Inflammatory macrophage (primary cell): Measurements from ENCODE around the gene EXOC3L4.
A peak's percentile ranks its signal among the peaks of the same experiment; 100 is the strongest.

Experiments
- DNase-seq, 2 donors: peaks; one replicate each; pipeline ENCODE4 v3.0.0-alpha.2; 2020 to 2022

The EXOC3L4 gene

DNA sequence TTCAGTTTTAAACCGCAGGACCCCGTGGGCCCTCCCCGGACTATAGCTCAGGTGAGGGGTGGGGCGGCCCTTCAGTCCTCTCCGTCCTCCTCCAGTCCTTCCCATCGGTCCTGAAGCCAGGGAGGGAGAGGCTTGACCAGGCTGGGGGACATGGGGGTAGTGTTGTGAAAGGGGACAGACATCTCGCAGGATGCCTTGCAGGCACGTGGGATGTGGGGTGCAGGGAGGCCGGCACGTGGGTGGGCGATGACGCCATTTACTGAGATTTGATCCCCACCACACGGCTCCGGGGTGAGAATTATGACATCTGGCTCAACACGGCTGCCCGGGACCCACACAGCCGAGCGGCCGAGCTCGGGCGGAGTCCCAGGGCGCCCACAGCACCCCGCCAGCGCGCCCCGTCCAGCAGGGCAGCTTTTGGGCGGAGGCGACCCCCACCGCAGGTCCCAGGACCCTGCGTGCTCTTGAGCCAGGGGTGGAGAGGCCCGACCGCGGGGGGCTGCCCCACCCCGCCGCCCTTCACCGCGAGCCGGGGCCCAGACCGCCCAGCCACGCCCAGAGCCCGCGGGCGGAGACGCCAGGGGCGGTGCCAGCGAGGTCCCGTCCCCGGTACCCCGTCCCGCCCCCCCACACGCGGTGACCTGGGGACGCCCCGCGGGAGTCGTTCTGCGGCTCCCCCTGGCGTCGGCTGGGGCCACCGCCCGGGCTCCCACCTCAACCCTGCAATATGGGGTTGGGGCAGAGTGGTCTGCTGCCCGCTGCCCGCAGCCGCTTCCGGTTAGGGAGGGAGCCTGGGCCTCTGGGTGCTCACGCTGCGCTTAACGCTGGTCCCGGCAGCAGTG lies 3.3 kb upstream of the EXOC3L4 start:
- DNase-seq, result peak; percentile 49 to 71

DNA sequence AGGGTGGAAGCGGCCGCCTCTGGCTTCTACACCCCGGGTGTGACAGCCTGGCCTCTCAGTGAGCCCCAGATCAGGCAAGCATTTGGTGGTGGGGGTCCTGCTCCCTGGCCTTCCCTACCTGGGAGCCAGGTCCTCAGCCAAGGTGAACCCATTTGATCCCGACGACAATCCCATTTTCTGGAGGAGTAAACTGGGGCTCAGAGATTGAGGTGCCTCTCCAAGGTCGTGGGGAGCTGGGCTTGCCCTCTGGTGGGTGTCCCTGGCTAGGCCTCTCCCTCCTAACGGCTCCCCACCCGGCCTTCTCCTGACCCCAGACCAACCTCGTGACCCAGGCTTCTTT lies 2.7 kb upstream of the EXOC3L4 start:
- DNase-seq, result no peak

DNA sequence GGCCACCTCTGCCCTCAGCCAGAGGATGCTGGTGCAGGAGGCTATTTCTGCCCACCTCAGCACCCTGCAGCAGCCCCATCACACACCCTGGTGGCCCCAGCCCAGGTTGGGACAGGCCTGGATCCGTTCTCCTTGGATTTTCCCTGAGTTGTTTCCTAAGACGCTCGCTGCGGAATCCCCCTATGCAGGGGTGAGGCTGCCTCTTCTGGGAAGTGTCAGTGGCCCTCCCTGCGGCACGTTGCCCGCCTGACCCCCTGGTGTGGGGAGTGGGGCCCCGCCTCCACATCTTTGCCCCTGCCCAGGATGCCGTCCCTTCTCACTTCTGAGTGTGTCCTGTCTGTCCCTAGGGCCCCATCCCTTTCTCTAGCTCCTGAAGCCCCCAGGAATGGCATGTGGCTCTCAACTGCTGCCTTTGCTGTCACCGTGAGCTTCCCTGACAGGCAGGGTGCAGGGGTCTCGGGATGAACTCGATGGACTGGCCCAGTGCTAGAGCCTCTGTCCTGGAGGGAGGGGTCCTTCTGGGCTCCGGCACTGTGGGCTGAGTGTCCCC lies 594 bp upstream of the EXOC3L4 start:
- no peak for DNase-seq

DNA sequence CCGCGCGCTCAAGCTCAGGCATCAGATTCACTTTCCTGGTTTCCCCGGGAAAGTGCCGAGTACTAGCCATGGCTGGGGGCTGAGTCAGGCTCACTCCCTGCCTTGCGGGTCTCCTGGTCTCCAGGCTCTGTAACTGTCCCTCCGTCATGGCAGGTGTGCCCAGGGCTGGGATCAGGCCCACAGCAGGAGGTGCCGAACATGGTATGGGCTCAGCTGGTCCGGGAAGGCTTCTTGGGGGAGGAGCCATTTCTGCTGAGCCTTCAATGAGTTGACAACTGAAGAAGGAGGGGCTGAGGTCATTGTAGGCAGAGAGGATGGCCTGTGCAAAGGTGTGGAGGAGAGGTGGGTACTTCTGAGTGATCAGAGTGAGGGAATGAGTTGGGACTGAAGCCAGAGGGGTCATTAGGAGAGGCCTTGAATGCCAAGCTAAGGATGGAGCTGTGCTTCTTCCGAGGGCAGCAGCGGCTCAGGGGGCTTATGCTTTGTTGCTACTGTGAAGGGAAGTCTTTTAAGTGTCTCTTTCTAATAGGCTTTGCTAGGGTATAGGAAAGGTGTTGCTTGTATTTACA lies 769 bp downstream of the EXOC3L4 start:
- DNase-seq, result no peak

DNA sequence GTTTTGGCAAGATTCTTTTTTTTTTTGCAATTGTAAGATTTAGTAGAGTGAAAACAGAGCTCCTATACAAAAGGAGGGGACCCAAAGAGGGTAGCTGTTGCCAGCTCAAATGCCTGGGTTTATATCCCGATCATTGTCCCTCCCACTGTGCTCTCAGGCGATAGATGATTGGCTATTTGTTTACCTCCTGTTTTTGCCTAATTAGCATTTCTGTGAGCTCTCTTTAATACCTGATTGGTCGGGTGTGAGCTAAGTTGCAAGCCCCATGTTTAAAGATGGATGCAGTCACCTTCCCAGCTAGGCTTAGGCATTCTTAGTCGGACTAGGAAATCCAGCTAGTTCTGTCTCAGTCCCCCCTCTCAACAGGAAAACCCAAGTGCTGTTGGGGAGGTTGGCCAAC lies 1.9 kb downstream of the EXOC3L4 start:
- no peak for DNase-seq

DNA sequence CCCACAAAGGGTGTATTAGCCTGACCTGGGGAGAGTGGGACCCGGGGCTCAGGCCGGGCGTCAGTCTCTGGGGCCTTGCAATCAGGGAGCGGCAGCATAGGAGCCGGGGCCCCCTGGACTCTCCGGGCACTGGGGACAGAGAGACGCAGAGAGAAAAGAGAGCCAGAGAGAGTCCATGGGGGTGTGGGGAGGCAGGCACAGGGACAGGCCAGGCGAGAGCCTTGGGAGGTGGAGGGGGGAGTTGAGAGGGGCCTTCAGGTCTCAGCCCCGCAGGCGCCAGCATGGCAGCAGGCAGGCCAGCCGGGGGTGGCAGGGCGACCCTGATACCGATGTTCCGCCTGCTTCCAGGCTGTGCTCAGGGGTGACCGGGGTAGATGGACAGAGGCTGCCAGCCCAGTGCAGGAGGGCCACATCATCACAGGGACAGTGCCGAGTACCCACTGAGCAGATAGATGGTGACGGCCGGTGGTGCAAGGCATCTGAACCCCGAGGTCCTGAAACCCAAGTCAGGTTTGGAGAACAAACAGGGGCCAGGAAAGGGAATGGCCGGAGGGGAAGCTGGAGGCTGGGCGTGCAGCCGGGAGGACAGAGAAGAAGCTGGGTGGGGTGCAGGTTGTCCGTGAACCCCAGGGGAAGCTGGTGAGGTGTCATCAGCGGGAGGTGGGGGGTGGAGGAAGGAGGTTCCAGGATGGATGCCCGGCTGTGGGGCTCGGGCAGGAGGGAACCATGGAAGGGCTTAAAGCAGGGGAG lies 2.9 kb downstream of the EXOC3L4 start:
- DNase-seq, result no peak

DNA sequence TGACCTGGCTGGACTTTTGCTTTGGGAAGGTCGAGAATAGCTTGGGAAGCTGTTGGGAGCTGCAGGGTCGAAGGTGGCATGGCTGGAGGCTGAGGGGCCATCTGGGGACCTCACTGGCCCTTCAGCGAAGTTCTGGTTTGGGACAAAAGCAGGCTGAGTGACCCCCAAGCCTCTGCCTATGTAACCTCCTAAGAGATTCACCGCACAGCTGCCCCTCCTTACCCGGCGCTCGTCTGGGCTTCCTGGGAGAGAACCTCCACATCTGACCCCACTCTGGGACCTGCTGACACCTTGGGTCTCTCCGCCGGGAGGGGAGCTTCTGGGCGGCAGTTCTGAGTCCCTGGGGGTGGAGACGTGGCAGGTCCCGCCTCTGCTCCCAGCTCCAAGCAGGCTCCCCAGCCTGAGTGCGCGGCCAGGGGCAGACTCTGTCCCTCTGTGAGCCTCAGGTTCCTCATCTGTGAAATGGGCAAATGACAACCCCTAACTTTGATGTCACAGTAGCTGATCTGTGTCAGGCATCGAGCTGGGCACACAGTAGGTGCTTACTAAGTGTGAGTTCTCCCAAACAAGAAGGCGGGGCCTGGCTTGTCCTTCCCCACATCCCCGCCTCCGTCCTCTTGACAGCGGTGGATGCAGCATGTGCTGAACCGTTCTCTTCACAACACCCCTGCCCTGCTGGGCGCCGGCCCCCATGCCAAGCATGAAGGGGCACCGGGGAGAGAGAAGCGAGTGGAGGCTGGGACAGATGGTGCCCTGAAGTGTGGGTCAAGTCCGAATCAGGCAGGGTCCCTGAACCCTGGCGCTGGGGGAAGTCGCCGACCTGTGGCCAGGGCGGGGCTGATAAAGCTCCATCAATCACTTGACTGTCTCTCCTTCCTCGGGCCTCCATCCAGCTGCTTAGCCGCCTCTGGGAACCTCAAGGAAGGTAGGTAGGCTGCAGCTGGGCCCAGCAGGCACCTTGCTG lies 3.8 kb downstream of the EXOC3L4 start:
- no peak for DNase-seq

DNA sequence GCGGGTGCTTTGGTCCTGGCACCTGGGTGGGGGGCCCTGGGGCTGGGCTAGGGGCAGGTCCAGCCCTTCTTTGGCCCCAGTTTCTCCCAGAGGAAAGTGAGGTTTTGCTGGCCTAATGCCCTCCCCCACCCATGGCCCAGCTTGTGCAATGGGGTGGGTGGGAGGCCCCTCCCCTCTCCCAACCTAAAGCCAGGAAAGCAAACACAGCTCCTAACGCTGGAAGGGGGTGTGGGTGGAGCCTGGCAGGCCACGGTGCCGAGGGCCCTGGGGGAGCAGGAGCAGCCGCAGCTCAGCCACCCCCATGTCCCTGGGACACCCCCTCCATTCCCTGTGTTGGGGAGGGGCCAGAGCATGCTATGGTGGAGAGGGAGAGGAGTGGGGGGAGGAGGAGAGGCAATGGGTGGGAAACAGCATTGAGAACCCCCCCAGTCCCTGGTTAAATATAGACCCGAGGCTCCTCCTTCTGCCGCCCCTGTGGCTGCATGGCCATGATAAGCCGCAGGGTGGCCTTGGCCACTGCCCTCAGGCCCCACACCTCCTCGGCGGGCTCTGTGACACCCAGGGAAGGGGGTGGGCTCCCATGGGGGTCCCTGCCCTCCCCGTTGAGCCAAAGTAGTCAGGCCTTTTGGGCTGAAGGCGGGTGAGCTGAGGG lies 4.7 kb downstream of the EXOC3L4 start:
- no peak for DNase-seq

DNA sequence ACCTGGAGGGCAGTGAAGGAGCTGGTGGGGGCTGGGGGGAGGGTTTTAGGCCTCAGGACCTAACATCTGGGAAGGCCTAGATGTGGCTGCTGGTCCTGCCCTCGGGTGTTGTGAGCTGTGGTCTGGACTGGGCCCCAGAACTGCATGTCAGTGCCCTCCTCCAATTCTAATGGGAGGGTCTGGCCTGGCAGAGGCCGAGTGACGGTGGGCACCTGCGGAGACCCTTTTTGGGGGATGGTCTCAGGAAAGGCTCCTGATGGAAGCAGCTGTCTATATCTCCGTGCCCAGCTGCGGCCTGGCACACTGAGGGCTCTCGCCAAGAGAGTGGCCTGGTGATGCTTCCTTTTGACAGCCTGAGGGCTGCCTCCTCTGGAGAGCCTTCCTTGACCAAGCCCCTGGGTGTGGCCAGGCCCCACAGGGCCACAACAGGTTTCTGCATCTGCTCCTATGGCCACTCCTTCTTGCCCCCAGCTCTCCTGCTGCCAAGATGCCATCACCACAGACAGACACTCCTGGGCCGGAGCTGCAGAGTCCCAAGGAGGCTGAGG lies 5.3 kb downstream of the EXOC3L4 start:
- no peak for DNase-seq

DNA sequence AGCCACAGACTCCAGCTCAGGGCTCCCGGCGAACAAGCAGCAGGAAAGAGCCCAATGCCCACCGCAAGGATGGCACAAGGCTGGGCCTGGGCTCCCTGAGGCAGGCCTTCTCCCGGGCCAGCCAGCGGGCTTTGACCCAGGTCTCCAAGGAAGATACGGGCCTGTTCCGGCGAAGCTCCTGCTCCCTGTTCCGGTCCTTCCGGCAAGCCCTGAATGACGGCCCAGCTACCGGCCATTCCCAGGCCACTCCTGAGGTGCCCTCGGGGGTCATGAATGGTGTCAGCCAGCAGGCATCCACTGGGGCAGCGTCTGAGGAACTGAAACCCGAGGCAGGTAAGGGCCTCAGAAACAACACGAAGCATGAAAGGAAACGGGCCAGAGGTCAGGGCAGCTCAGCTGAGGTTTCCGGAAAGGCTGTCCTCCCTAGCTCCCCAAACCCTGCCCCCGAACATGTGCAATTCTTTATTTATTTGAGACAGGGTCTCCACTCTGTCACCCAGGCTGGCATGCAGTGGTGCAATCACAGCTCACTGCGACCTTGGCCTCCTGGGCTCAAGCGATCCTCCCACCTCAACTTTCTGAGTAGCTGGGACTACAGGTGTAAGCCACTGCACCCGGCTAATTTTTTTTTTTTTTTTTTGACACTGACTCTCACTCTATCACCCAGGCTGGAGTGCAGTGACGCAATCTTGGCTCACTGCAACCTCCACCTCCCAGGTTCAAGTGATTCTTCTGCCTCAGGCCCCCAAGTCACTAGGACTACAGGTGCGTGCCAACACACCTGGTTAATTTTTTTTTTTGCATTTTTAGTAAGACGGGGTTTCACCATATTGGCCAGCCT lies 6.0 kb downstream of the EXOC3L4 start:
- no peak for DNase-seq

DNA sequence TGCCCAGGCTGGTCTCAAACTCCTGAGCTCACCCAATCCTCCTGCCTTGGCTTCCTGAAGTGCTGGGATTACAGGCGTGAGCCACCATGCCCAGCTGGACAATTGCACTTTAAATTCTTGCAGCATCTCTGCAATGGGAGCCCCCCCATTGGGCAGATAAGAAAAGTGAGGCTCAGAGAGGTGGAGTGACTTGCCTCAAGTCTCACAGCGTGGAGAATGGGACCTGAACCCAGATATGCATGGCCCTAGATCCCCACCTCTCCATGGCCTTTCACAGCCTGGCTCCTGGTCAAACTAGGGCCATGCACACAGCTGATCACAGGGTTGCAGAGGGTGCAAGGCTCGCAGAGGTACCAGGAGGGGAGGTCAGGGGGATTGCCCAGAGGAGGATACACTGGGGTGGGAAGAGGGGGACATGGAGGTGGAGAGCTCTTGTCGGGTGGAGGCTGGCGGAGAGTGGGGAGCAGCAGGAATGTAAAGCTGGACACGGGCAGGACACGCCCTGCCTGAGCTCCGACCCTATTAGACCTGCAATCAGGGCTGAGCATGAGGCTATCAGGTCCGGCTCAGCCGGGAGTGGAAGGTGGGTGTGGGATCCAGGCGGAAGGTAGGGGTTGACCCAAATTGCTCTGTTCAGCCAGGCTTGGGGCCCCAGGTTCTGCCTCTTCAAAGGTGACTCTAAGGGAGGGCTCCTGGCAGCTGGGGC lies 6.9 kb downstream of the EXOC3L4 start:
- DNase-seq, result no peak

DNA sequence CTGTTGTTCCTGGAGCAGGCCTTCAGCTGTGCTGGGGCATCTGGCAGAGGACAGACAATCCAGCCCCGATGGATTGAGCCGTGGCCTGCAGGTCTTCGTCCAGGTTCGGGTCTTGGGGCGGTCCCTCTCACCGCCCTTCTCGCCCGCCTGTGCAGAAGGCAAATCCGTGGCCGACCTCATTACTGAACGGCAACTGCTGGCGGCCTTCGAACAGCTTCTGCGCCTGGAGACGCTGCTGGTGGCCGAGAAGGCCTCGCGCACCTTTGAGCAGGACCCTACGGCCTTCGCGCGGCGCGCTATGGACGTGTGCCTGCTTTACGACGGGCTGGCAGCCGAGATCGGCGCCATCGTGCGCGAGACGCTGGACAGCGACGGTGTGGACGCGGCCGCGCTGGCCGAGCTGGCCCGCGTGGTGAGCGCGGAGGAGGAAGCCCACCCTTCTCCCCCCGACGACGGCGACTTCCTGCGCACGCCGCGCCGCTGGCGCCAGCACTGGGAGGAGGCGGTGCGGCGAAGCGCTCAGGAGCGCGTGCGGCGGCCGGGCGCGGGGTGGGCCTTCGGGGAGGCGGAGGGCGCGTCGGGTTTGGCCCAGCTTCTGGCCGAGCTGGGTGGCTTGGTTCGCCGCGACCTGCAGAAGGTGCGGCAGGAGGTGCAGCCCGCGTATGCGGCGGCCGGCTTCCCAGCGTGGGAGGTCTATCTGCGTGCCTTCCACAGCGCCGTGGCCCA lies 7.6 kb downstream of the EXOC3L4 start:
- DNase-seq, result no peak

DNA sequence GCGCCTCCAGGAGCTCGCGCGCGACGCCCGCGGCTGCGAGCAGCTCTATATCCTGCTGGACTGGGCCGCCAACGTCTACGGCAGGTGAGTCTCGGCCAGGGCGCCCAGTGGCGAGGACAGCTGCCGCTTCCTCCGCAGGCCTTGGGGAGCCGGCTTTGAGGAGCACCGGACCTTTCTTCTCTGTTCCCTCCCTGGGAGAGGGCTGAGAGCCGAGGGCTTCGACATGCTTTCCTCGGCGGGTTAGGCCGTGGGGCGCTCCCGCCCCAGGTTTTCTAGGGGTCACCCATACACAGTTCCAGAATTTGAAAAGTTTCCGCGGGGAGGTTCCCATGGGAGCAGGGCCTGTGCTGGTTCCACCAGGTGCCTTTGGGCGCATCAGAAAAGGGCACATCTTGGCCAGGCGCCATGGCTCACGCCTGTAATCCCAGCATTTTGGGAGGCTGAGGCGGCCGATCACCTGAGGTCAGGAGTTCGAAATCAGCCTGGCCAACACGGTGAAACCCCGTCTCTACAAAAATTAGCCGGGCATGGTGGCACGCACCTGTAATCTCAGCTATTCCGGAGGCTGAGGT lies 8.2 kb downstream of the EXOC3L4 start:
- no peak for DNase-seq

DNA sequence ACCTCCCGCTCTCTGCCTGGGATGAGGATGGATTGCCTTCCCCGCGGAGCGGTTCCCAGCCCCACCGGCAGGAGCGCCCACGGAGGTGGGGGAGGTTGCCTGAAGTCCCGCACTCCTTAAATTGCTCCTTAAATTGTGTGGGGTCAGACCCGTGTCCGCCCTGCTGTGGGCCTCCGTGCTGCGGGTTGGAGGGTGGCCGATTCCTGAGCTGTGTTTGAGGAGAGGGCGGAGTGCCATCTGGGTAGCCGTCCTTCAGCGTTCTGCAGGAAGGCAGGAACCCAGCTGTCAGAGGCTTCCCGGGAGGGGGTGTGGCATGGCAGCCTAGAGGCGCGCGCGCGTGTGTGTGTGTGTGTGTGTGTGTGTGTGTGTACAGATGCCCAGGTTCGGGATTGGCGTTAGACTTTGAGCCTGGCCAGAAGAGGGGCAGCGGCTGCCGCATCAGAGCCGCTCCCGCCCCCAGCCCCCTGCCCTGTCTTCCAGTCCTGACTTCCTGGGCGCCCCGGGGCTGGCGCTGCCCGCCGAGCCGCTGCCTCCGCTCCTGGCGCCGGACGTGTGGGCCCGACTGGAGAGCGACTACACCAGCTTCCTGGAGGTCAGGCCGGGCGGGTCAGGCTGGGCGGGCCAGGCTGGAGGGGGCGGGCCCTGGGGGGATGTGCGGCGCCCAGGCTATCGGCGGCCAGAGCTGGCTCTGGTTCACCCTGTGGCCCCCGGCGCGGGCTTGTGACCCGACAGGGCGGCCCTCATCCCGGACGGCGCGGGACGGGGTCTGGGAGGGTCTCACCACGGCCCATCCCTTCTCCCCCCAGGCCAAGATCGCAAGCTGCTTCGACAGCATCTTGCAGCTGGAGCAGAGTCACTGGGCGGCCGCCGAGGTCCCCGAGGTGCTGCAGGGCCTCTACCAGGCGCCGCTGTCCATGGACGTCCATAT lies 9.2 kb downstream of the EXOC3L4 start:
- DNase-seq, result peak; percentile 48 to 62

DNA sequence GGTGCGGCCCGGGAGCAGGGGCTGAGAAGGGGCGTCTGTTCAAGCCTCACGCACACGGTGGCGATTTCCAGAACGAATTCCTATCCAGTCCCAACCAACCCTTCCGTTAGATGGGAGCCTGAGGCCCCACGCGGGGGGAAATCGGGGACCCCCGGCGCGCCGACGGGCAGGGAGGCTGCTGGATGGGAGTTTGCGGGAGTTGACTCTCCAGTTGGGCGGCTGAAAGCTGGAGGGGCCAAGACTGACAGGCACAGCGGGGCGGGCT lies 9.8 kb downstream of the EXOC3L4 start:
- no peak for DNase-seq

DNA sequence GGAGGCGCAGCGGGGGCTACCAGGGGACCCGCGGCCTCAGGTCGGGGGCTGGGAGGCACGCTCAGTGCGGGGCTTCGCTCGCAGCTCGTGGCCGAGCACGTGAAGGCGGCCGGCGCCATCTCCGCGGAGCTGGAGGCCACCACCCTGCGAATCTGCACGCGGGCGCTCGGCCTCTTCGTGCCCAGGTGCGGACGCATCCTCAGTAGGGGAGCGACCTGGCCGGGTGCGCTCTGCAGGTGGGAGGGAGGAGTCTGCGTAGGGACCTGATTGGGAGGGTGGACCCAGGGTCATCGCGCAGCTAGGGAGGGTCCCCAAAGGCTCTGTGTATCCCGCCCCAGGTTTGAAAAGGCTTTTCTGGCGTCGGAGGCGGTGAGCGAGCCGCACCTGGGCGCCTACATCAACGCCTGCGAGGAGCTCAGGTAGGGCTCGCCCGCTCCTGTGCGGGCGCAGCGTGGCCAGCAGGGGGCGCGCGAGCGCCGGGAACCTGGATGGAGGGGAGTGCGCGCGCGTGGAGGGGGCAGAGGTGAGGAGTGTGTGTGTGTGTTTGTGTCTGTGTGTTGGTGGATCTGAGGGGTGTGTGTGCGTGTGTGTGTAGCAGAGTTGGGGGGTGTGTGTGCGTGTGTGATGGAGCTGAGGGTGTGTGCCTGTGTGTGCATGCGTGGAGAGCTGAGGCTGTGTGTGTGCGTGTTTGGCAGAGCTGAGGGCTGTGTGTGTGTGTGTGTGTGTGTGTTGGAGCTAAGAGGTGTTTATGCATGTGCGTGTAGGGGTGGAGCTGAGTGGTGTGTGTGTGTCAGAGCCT lies 10.3 kb downstream of the EXOC3L4 start:
- DNase-seq, result peak; percentile 29 to 48

DNA sequence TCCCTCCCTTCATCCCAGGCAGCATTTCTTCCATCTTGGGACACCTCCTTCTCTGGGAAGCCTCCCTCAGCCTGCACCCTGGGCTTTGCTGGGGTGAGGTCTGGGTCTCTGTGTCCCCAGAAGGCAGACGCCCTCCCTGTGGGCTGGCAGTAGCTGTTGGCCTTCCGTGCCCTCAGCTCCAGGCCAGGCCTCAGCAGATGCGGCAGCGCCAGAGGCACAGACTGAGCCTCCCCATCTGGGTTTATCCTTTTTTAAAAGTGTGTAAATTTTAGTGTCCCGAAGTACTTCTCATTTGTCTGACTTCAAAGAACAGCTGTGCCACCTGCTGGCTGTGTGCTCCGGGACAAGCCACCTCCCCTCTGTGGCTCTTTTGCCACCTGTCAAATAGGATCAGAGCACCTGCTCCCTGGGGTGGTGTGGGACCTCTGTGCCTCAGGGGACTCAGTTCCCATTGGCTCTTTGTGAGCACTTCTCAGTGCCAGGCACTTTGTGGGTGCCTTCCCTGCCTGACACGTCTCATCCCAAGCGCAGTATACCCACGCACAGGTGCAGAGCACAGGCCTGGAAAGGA lies 11.1 kb downstream of the EXOC3L4 start:
- no peak for DNase-seq
